Cardiac atrium fibroblast (primary cell): ENCODE results near the gene AOC3. TPM values are rescaled to one million over a fixed set of nuclear protein-coding genes. Genes with fewer than 3 reads are reported as not detected.

Experiments
- total RNA-seq: library from RNA; depleted of rRNA; stranded (reverse); fragments of >200 nt; gene quantifications from 2 replicates; pipeline ENCODE4 v1.2.3, GENCODE V29; 2015

AOC3 gene, protein sequence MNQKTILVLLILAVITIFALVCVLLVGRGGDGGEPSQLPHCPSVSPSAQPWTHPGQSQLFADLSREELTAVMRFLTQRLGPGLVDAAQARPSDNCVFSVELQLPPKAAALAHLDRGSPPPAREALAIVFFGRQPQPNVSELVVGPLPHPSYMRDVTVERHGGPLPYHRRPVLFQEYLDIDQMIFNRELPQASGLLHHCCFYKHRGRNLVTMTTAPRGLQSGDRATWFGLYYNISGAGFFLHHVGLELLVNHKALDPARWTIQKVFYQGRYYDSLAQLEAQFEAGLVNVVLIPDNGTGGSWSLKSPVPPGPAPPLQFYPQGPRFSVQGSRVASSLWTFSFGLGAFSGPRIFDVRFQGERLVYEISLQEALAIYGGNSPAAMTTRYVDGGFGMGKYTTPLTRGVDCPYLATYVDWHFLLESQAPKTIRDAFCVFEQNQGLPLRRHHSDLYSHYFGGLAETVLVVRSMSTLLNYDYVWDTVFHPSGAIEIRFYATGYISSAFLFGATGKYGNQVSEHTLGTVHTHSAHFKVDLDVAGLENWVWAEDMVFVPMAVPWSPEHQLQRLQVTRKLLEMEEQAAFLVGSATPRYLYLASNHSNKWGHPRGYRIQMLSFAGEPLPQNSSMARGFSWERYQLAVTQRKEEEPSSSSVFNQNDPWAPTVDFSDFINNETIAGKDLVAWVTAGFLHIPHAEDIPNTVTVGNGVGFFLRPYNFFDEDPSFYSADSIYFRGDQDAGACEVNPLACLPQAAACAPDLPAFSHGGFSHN
- not detected in 2 replicates for total RNA-seq

GRCh38 chr17:42850954-42851353 lies at the start of gene AOC3:
Gene AOC3, plus strand, starts transcription at chr17:42851199. Its CDS starts 145 bp downstream, at chr17:42851344.

DNA sequence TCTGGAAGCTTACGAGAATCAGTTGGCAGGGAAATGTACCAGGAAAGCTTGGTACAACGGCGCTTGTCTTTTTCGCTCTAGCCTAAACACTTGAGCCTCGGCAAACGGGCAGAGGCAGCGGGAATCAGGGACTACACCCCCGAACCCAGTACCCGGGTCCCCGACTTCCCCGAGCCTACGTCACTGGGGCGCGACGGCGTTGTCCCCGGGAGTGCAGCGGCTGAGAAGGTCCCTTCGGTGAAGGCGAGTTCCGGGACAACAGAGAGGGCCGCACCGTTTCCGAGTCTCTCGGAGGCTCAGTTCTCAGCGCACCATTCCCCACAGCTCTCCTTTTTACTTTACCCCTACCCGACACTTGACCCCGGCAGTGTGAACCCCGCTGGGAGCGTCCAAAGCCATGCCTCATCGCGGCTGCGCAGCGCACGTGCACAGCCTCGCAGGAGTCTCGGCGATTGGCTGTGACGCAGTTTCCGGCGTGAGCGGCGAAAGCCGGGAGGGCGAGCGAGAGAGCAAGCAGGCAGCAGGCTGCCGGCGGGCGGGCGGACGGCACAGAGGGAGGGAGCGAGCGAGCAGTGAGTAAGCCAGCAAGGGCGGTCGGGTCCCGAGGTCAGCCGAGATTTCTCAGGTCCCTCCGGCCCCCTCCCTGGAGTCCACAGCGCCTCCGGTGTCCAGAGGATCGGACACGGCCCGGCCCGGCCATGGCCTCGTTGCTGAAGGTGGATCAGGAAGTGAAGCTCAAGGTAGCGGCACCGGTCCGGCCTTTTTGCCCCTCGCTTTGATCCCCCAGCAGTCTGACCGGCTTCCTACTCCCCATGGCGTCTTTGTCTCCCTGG lies 17.8 kb upstream of the AOC3 start, which contains the start of gene PSME3:
Gene PSME3, plus strand, starts transcription at position 464 of the 833 bp plus-strand sequence. Its CDS starts 235 bp downstream, at position 699.

GRCh38 chr17:42844271-42844670 lies 6.7 kb upstream of the AOC3 start, which contains the start of gene AOC2:
Gene AOC2, plus strand, starts transcription at chr17:42844580. Its CDS starts 47 bp downstream, at chr17:42844627.

GRCh38 chr17:42900460-42901331 lies 49.7 kb downstream of the AOC3 start, which contains the start of gene G6PC1:
Gene G6PC1, plus strand, starts transcription at chr17:42900799. Its CDS starts 78 bp downstream, at chr17:42900877.

Other genes starting within 250 kb of the AOC3 start
- 48.9 and 51.7 TPM in 2 replicates for gene RETREG3, start 241.8 kb upstream of the AOC3 start, total RNA-seq
- gene TUBG1, start 241.5 kb upstream of the AOC3 start, total RNA-seq, result 43.9 and 57.3 TPM in 2 replicates
- gene TUBG2, start 191.9 kb upstream of the AOC3 start, total RNA-seq, result 10.9 and 11.2 TPM in 2 replicates
- gene PLEKHH3, start 174.2 kb upstream of the AOC3 start, total RNA-seq, result 19.6 and 19.9 TPM in 2 replicates
- gene CCR10, start 169.4 kb upstream of the AOC3 start, total RNA-seq, result 1.3 and 7.8 TPM in 2 replicates
- 25.3 and 49.4 TPM in 2 replicates for gene CNTNAP1, start 168.7 kb upstream of the AOC3 start, total RNA-seq
- gene EZH1, start 106.2 kb upstream of the AOC3 start, total RNA-seq, result 9.6 and 13.5 TPM in 2 replicates
- 0.65 and 1.4 TPM in 2 replicates for gene RAMP2, start 90.0 kb upstream of the AOC3 start, total RNA-seq
- gene VPS25, start 77.8 kb upstream of the AOC3 start, total RNA-seq, result 77.3 and 82.1 TPM in 2 replicates
- gene WNK4, start 70.6 kb upstream of the AOC3 start, total RNA-seq, result 2.0 and 4.1 TPM in 2 replicates
- 64.2 and 69.5 TPM in 2 replicates for gene COA3, start 52.5 kb upstream of the AOC3 start, total RNA-seq
- not detected in 2 replicates for gene CNTD1, start 52.3 kb upstream of the AOC3 start, total RNA-seq
- 68.6 and 74.5 TPM in 2 replicates for gene BECN1, start 26.9 kb upstream of the AOC3 start, total RNA-seq
- 67.7 and 107 TPM in 2 replicates for gene PSME3, start 17.8 kb upstream of the AOC3 start, total RNA-seq
- 0.65 TPM in 1 of 2 replicates, not detected in the other for gene AOC2, start 6.6 kb upstream of the AOC3 start, total RNA-seq
- not detected in 2 replicates for gene G6PC1, start 49.6 kb downstream of the AOC3 start, total RNA-seq
- 23.5 and 32.2 TPM in 2 replicates for gene AARSD1, start 113.3 kb downstream of the AOC3 start, total RNA-seq
- not detected in 2 replicates for gene PTGES3L, start 128.9 kb downstream of the AOC3 start, total RNA-seq
- gene RUNDC1, start 129.4 kb downstream of the AOC3 start, total RNA-seq, result 7.6 and 9.0 TPM in 2 replicates
- 1,314 and 1,460 TPM in 2 replicates for gene RPL27, start 147.2 kb downstream of the AOC3 start, total RNA-seq
- 40.6 and 44.4 TPM in 2 replicates for gene IFI35, start 155.6 kb downstream of the AOC3 start, total RNA-seq
- gene VAT1, start 171.2 kb downstream of the AOC3 start, total RNA-seq, result 194 and 208 TPM in 2 replicates
- 0.49 TPM in 1 of 2 replicates, not detected in the other for gene RND2, start 174.0 kb downstream of the AOC3 start, total RNA-seq